ENCODE results near the gene LRRC41.
A peak's percentile ranks its signal among the peaks of the same experiment; 100 is the strongest.
"Not testable (repeated sequence)": the region's sequence is repeated elsewhere in the genome, so short reads cannot be mapped to it uniquely, and the experiment has no call there.

LRRC41 gene

DNA sequence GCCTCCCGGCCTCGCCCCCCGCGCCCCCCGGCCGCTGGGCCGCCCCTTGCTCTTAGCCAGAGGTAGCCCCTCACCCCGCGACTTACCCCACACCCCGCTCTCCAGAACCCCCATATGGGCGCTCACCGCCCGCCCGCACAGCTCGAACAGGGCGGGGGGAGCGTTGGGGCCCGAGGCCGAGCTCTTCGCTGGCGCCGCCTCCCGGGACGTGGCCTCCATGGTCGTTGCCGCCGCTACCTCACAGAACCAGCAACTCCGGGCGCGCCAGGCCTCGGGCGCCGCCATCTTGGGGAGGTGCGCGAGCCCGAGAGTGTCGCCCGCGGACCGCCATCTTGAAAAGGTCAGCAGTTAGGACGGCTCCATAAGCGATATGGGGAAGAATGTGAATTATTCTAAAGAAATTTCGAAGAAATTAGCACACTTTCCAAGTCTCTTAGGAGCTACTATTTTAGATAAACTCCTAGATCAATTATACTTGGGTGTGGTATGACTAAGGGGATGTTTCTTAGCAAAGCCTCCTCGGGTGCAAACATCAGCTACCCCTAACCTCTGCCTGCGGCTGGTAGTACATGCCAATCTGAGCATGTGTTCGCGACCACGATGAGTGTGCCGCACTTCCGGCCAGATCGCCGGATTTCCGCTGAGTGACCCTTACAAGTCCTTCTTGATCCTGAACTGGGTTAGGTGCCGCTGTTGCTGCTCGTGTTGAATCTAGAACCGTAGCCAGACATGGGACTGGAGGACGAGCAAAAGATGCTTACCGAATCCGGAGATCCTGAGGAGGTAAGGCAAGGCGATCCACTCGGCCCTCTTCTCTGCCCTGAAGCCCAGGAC, at the start of gene LRRC41, which contains the start of gene UQCRH:
Gene LRRC41 (minus strand): TSS at position 579 of the 834 bp plus-strand sequence. CDS start 294 bp downstream, at position 285.
Gene UQCRH (plus strand): TSS at position 661 of the 834 bp plus-strand sequence. CDS start 69 bp downstream, at position 730.
- peak; percentile 58 to 97 (median 90) for DNase-seq

DNA sequence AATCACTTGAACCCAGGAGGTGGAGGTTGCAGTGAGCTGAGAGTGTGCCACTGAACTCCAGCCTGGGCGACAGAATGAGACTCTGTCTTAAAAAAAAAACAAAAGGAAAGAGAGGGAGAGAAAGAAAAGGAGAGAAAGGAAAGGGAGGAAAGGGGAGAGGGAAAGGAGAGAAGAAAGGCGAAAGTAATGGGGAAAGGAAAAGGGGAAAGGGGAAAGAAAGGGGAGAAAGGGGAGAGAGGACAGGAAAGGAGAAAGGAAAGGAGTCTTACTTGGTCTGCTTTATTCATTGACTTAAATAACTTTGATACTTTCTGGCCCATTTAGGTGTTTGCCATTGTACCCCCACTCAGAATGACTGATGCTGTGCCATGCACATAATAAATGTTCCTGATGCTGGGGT, 48.9 kb upstream of the LRRC41 start:
- DNase-seq, result no peak

DNA sequence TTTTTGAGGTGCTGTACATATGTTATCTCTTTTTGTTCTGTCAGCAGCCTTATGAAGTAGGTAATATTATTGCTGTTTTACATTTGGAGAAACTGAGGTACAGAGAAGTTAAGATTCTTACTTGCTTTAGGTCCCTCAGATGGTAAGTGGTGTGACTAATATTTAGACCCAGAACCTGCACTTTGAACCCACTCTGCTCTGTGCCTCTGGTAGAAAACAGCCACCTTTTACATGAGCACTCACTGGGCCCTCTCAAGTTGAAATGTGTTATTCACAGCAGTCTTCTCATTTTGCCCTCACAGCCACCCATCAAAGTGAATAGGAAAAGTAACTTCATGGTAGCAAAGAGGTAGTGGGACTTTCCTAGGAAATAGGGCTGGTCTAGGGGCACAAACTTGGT, 41.9 kb upstream of the LRRC41 start:
- no peak for DNase-seq

GRCh38 chr1:46344481-46344880, 41.1 kb upstream of the LRRC41 start:
- DNase-seq, result no peak

GRCh38 chr1:46343705-46344104, 40.3 kb upstream of the LRRC41 start:
- DNase-seq, result no peak

DNA sequence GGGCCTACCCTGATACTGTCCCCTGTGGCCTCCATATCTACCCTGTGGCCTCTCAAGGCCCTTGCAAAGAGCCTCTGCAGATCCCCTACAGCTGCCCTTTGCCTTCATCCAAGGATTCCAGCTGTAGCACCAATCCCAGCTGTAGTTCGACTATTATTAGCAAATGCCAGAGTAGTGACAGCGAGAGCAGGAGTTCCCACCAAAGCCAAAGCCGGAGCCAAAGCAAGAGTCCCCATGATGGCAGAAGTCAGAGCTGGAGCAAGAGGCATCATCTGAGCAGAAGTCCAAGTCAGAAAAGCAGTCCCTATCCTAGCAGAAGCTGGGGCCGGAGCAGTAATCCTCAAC, 39.9 kb upstream of the LRRC41 start:
- DNase-seq, result no peak

DNA sequence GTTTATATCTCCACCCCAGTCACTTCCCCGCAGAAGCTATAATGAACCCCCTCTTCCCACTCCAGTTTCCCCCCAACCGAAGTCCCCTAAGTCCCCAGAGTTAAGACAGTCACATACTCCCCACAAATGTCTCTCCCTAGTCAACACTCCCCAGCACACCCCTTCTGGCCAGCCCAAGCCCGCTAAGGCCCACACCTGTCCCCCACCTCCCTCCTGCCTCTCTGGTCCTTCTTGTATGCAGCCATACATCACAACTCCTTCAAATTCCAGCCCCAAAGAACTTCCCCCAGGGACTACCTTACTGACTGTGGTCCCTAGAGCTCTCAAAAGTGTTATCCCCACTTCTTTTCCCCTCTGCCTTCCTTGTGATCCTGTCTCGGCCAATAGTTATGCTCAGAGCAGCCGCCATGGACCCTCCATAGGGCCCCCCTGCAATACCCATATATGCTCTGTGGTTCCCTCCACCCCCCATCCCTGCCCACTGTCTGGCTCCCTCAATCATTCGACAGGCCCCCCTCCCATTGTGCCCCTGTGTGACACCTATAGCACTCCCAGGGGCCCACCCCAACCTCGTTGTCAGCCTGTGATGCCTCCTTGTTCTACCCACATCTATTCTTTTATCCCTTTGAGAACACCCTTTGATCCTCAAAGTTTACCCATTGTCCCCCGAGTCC, 39.4 kb upstream of the LRRC41 start:
- no peak for DNase-seq

- DNase-seq, result no peak
Measured at GRCh38 chr1:46342084-46342656, 38.8 kb upstream of the LRRC41 start.

DNA sequence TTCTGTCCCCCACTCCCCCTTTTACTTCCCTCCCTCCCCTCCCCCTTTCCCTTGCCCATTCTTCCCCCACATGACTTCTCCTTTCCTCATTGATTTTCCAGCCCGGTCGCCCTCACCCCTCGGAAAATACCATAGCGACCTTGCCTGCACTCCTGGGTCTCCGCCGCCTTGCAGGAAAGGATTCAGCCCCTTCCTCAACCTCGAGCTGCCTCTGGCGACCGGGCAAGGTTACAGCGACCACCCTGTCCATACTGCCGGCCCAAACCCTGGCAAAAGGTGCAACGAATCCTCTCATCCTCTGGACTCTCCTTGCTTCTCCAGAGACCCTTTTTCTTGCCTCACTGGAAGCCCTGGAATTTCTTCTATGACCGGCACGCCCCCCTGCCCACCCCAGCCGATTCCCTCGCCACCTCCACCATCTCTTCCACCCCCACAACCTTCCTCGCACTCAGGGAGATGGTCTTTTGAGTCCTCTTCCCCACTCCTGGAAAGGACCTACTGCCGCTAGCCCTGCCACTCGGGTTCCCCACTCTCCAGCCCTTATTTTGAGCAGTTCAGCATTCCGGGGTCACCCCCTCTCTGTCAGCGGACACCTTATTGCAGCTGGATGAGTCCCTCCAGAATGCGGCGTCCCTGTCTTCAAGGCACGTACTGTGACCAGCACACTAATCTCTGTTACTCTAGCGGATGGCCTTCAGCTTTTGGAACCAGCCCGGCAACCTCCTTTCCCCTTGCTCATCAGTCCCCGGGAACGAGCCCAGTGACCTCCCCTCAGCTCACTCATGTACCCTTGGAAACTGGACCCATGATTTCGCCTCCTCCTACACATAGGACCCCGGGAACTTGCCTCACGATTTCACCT, 38.0 kb upstream of the LRRC41 start:
- DNase-seq, result peak in 2 of 56 donors; percentile 19 to 37

GRCh38 chr1:46340404-46341221, 37.2 kb upstream of the LRRC41 start, which contains the start of gene NSUN4:
TSS of gene NSUN4 (plus strand) at chr1:46340807. CDS start at chr1:46340827, 20 bp downstream.
- DNase-seq, result peak; percentile 22 to 95 (median 86)

- not testable (repeated sequence) for DNase-seq
Measured at GRCh38 chr1:46337409-46337808, 34.0 kb upstream of the LRRC41 start.

GRCh38 chr1:46335081-46335480, 31.7 kb upstream of the LRRC41 start:
- no peak for DNase-seq

DNA sequence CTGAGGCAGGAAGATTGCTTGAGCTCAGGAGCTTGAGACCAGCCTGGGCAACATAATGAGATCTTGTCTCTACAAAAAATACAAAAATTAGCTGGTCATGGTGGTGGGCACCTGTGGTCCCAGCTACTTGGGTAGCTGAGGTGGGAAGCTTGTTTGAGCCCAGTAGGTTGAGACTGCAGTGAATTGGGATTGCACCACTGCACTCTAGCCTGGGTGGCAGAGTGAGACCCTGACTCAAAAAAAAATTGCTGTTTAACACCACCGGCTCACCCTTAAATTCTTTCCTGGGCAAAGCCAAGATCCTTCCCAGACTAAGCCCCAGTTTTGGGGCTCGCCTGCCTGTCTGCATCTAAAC, 30.6 kb upstream of the LRRC41 start:
- no peak for DNase-seq

GRCh38 chr1:46333300-46334029, 30.0 kb upstream of the LRRC41 start:
- DNase-seq, result no peak

GRCh38 chr1:46331786-46332540, 28.5 kb upstream of the LRRC41 start:
- DNase-seq, result not testable (repeated sequence)

- not testable (repeated sequence) for DNase-seq
Measured at GRCh38 chr1:46330381-46330780, 27.0 kb upstream of the LRRC41 start.

DNA sequence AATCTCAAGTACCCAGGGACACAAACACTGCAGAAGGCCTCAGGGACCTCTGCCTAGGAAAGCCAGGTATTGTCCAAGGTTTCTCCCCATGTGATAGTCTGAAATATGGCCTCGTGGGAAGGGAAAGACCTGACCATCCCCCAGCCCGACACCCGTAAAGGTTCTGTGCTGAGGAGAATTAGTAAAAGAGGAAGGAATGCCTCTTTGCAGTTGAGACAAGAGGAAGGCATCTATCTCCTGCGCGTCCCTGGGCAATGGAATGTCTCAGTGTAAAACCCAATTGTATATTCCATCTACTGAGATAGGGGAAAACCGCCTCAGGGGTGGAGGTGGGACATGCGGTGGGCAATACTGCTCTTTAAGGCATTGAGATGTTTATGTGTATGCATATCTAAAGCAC, 26.4 kb upstream of the LRRC41 start:
- not testable (repeated sequence) for DNase-seq

DNA sequence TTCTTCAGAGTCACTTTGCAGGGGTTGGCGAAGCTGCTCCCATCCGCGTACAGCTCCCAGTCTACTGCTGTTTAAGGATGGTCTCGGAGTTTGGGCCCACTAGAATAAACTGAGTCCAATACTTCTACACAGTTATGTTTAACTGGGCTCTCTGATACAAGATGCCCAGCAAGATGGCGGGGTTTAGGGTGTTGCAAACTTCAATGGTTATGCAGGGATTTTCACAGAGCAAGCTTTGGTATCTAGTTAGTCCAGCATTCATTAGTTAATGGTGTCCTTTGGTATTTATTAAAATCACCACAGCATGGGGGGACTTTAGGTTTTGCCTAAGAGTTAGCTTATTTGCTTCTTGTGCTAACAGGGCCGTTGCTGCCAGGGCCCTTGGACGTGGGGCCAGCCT, 24.8 kb upstream of the LRRC41 start:
- not testable (repeated sequence) for DNase-seq

Data from nucleus accumbens (tissue), 56 donors.